ENCODE results near the gene PAM16.

DNA sequence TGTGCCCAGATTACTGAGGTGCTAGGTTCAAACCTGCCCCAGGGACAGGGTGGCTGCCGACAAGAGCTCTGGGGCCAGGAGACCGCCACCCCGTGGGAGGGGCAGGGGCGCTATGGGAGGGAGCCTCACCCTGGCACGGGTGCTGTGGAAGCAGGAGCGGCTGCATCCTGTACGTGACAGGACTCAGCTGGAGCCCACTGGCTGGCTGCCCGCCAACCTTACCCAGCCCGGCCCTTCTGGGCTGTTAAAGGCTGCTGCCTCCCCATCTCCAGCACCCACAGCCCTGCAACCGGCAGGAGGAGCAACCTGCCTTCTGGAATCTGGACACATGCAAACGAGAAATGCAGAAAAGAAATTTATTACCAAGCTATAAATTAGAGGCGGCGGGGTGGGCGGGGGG lies 11.2 kb downstream of the PAM16 start:
- TF ChIP-seq ZNF274 (IDR thresholded peaks at IDR 0.05; ENCODE audit: low read depth, low read length) (no peak), YY1 (IDR thresholded peaks at IDR 0.05; ENCODE audit: insufficient read depth, insufficient read length) (no peak)

Data from NT2/D1 (cell line).